ENCODE results near the gene FBXO47. TPM values are rescaled to one million over a fixed set of nuclear protein-coding genes. Genes with fewer than 3 reads are reported as not detected.

The FBXO47 gene
- total and polyA plus RNA-seq, 9 of the 15 experiments (the other 6 are each of a cell fraction or from before 2014, with no cell fraction given): not detected

GRCh38 chr17:38906460-38907228 lies 60.6 kb downstream of the FBXO47 start (continued):
- no peak for TF ChIP-seq ELK1 (CRISPR knock-in tag; IDR thresholded peaks at IDR 0.05)
- no peak for TF ChIP-seq ZNF277 (CRISPR knock-in tag; IDR thresholded peaks at IDR 0.05; ENCODE audit: borderline replicate concordance)
- TF ChIP-seq ZNF785 (CRISPR knock-in tag; IDR thresholded peaks at IDR 0.05): no peak

DNA sequence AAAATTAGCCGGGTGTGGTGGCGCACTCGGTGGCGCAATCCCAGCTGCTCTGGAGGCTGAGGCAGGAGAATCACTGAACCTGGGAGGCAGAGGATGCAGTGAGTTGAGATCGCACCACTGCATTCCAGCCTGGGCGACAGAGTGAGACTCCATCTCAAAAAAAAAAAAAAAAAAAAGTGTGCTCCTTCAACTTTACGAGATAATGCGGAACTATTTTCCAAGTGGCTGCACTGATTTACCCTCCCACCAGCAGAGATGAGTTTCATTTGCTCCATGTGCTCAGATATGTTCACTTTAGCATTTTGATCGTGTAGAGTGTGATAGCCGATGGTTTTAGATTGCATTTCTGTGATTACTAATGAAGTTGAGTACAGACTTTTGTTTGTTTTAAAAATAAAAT lies 61.8 kb downstream of the FBXO47 start:
- no peaks in the 10 kb centered on the region for H3K9me1 ChIP-seq (ENCODE audit: control insufficient read depth, insufficient read depth, low read length)
- H3K9ac ChIP-seq (ENCODE audit: insufficient read depth in 1 of 2, low read depth in 2 of 2, low read length in 2 of 2): no peak overlapping the region
- peaks cover 18% of the 10 kb centered on the region for H3K79me2 ChIP-seq (ENCODE audit: control insufficient read depth, insufficient read depth, low read length)
- in situ Hi-C loops (cut with MboI) (no loop called here), intact Hi-C loops (cut with micrococcal nuclease) (no loop called here)
- H3K9me3 ChIP-seq (replicated peaks; ENCODE audit: control insufficient read depth, insufficient read depth, low read depth, low read length): no peaks in the 10 kb centered on the region
- 91% methylated on average over 7 of the region's 10 CpGs for WGBS (ENCODE audit: insufficient coverage, low coverage, missing lambda C conversion rate)
- no peak for DNase-seq (ENCODE audit: extremely low read depth in 1 of 4, low spot score in 3 of 4)
- H3K27ac ChIP-seq (ENCODE audit: extremely low read depth, low read depth, low read length): no peak overlapping the region
- no peak for FAIRE-seq
- H3K4me1 ChIP-seq (replicated peaks in 1 of 2; ENCODE audit: control insufficient read depth in 2 of 2, insufficient read depth in 2 of 2, low read length in 2 of 2): peaks cover 10 to 22% of the 10 kb centered on the region in 2 experiments
- H3K4me2 ChIP-seq (ENCODE audit: insufficient read depth, low read length): no peak overlapping the region
- H2AFZ ChIP-seq (ENCODE audit: low read depth, low read length): no peak overlapping the region
- no peaks in the 10 kb centered on the region for H3K27me3 ChIP-seq (ENCODE audit: control insufficient read depth in 2 of 2, insufficient read depth in 2 of 2, low read length in 2 of 2)
- H3K36me3 ChIP-seq (ENCODE audit: control insufficient read depth, insufficient read depth, low read length): peaks cover 60% of the 10 kb centered on the region
- H4K20me1 ChIP-seq (replicated peaks; ENCODE audit: control insufficient read depth, insufficient read depth, low read length): peaks cover 19% of the 10 kb centered on the region
- H3K4me3 ChIP-seq: no peak overlapping the region
- no TSS peak for BruUV-seq (replicated peaks)
- CTCF ChIA-PET (ENCODE audit: low intra/inter-chr PET ratio): no interaction called here
- POLR2A ChIA-PET: no interaction called here
- ATAC-seq: no peak
- TF ChIP-seq GTF2E2 (tag; IDR thresholded peaks at IDR 0.05): no peak
- no peak for TF ChIP-seq CUX1 (CRISPR knock-in tag; IDR thresholded peaks at IDR 0.05)

Data from K562 (cell line).